H9 (cell line): Measurements from ENCODE around the gene NCAM1. TPM values are rescaled to one million over a fixed set of nuclear protein-coding genes. Genes with fewer than 3 reads are reported as not detected.

ENCODE experiments used
- DNase-seq: peaks from one replicate; pipeline ENCODE4 v3.0.0-alpha.2; 2017
- H2AFZ ChIP-seq: one replicate; pipeline ENCODE4 v1.6.1; 2013; ENCODE audit warnings: mild to moderate bottlenecking, low read length, control low read depth, moderate library complexity
- H2AK5ac ChIP-seq: 2 replicates; pipeline ENCODE4 v1.6.1; 2013; ENCODE audit warnings: low read length, control low read depth, mixed read lengths; ENCODE audit not compliant: insufficient read length
- H2BK120ac ChIP-seq: one replicate; pipeline ENCODE4 v1.6.1; 2013; ENCODE audit warnings: low read depth, mild to moderate bottlenecking, low read length, control low read depth, inconsistent platforms; ENCODE audit not compliant: poor library complexity, severe bottlenecking
- H2BK12ac ChIP-seq: 2 replicates; pipeline ENCODE4 v1.6.1; 2013; ENCODE audit warnings: low read length, control low read depth, mixed read lengths, low read depth; ENCODE audit not compliant: insufficient read length
- H2BK15ac ChIP-seq: 2 replicates; pipeline ENCODE4 v1.6.1; 2013; ENCODE audit warnings: low read depth, low read length, control low read depth
- H2BK20ac ChIP-seq: one replicate; pipeline ENCODE4 v1.6.1; 2013; ENCODE audit warnings: low read depth, mild to moderate bottlenecking, low read length, control low read depth, inconsistent platforms; ENCODE audit not compliant: poor library complexity, severe bottlenecking
- H2BK5ac ChIP-seq: 2 replicates; pipeline ENCODE4 v1.6.1; 2013; ENCODE audit warnings: low read length, control low read depth, mixed read lengths; ENCODE audit not compliant: insufficient read length
- H3K14ac ChIP-seq: 2 replicates; pipeline ENCODE4 v1.6.1; 2013; ENCODE audit warnings: low read length, control low read depth; ENCODE audit not compliant: insufficient read depth
- H3K18ac ChIP-seq: 2 replicates; pipeline ENCODE4 v1.6.1; 2013; ENCODE audit warnings: low read depth, mild to moderate bottlenecking, mixed read lengths, low read length, control low read depth; ENCODE audit not compliant: insufficient read length
- H3K23ac ChIP-seq: 2 replicates; pipeline ENCODE4 v1.6.1; 2013; ENCODE audit warnings: low read length, control low read depth, mixed read lengths, low read depth; ENCODE audit not compliant: insufficient read length
- H3K23me2 ChIP-seq: 2 replicates; pipeline ENCODE4 v1.6.1; 2013; ENCODE audit warnings: low read depth, mild to moderate bottlenecking, mixed read lengths, low read length, control low read depth; ENCODE audit not compliant: insufficient read length, poor library complexity, severe bottlenecking
- H3K27ac ChIP-seq: 2 replicates; pipeline ENCODE4 v1.5.1; 2013; ENCODE audit warnings: low read length, control low read depth, mixed read lengths, low read depth; ENCODE audit not compliant: insufficient read length
- H3K27me3 ChIP-seq: 2 replicates; pipeline ENCODE4 v1.6.1; 2013; ENCODE audit warnings: low read length, control low read depth, inconsistent platforms; ENCODE audit not compliant: insufficient read depth
- H3K4ac ChIP-seq: 2 replicates; pipeline ENCODE4 v1.6.1; 2013; ENCODE audit warnings: low read depth, mild to moderate bottlenecking, control low read depth, inconsistent platforms, low read length, moderate library complexity
- H3K4me1 ChIP-seq: 2 replicates; pipeline ENCODE4 v1.6.1; 2013; ENCODE audit warnings: low read length, control low read depth, inconsistent platforms; ENCODE audit not compliant: insufficient read depth
- H3K4me2 ChIP-seq: 2 replicates; pipeline ENCODE4 v1.6.1; 2013; ENCODE audit warnings: low read length, control low read depth, mixed read lengths; ENCODE audit not compliant: insufficient read length, insufficient read depth
- H3K56ac ChIP-seq: 2 replicates; pipeline ENCODE4 v1.6.1; 2013; ENCODE audit warnings: low read depth, mild to moderate bottlenecking, mixed read lengths, low read length, control low read depth; ENCODE audit not compliant: insufficient read length
- H3K79me1 ChIP-seq: 2 replicates; pipeline ENCODE4 v1.6.1; 2013; ENCODE audit warnings: low read depth, mild to moderate bottlenecking, moderate library complexity, low read length, control low read depth, inconsistent platforms; ENCODE audit not compliant: insufficient read depth, poor library complexity, severe bottlenecking
- H3K79me2 ChIP-seq: 2 replicates; pipeline ENCODE4 v1.6.1; 2013; ENCODE audit warnings: low read length, control low read depth, inconsistent platforms; ENCODE audit not compliant: insufficient read depth
- H3K9ac ChIP-seq: 2 replicates; pipeline ENCODE4 v1.6.1; 2013; ENCODE audit warnings: low read length, control low read depth, mixed read lengths; ENCODE audit not compliant: insufficient read length; ENCODE audit errors: extremely low read depth
- H3K9me3 ChIP-seq: one replicate; pipeline ENCODE4 v1.6.1; 2013; ENCODE audit warnings: low read depth, low read length, inconsistent platforms; ENCODE audit not compliant: control insufficient read depth
- H3T11ph ChIP-seq: one replicate; pipeline ENCODE4 v1.6.1; 2013; ENCODE audit warnings: mild to moderate bottlenecking, low read length, control low read depth, inconsistent platforms
- H4K20me1 ChIP-seq: one replicate; pipeline ENCODE4 v1.6.1; 2013; ENCODE audit not compliant: control insufficient read depth, insufficient read length, insufficient read depth
- H4K5ac ChIP-seq: 2 replicates; pipeline ENCODE4 v1.6.1; 2013; ENCODE audit warnings: low read depth, mild to moderate bottlenecking, mixed read lengths, low read length, control low read depth; ENCODE audit not compliant: insufficient read length
- H4K8ac ChIP-seq: replicated peaks from 2 replicates; pipeline ENCODE4 v1.6.1; 2013; ENCODE audit warnings: low read length, control low read depth, mixed read lengths, low read depth; ENCODE audit not compliant: insufficient read length
- H4K91ac ChIP-seq: 2 replicates; pipeline ENCODE4 v1.6.1; 2013; ENCODE audit warnings: low read depth, mild to moderate bottlenecking, moderate library complexity, mixed read lengths, low read length, control low read depth; ENCODE audit not compliant: insufficient read length
- H3K27ac Mint-ChIP-seq, 3 experiments: 2 replicates in 2 of 3; 3 replicates in 1 of 3; pipeline ENCODE4 v1.8.0; 2020 to 2021; ENCODE audit warnings: mixed read lengths in 3 of 3, mild to moderate bottlenecking in 1 of 3, moderate library complexity in 1 of 3
- H3K27me3 Mint-ChIP-seq: 2 replicates; pipeline ENCODE4 v1.8.0; 2021; ENCODE audit warnings: low read depth, mild to moderate bottlenecking, moderate library complexity, mixed read lengths
- H3K36me3 Mint-ChIP-seq, 3 experiments: 2 replicates in 2 of 3; 3 replicates in 1 of 3; pipeline ENCODE4 v1.8.0; 2020 to 2021; ENCODE audit warnings: low read depth in 3 of 3, mixed read lengths in 3 of 3; ENCODE audit not compliant: insufficient read depth in 1 of 3
- H3K4me1 Mint-ChIP-seq, 2 experiments: 2 replicates each; pipeline ENCODE4 v1.8.0; 2020; ENCODE audit warnings: mixed read lengths in 2 of 2
- H3K4me3 Mint-ChIP-seq, 2 experiments: 2 replicates in 1 of 2; 3 replicates in 1 of 2; pipeline ENCODE4 v1.8.0; 2020 to 2021; ENCODE audit warnings: mild to moderate bottlenecking in 2 of 2, mixed read lengths in 2 of 2, moderate library complexity in 1 of 2
- H3K9me3 Mint-ChIP-seq, 2 experiments: 2 replicates in 1 of 2; 3 replicates in 1 of 2; pipeline ENCODE4 v1.8.0; 2020; ENCODE audit warnings: mild to moderate bottlenecking in 2 of 2, mixed read lengths in 2 of 2, moderate library complexity in 1 of 2
- CTCF ChIP-seq: fragments of 200-600 bp; sonication (generic); conservative IDR thresholded peaks from 3 replicates; pipeline ENCODE4 v1.8.0; 2021; ENCODE audit warnings: antibody characterized with exemption, mild to moderate bottlenecking
- WGBS: extraction: QIAGEN DNeasy Blood & Tissue Kit; methylation state at CpG from one replicate; pipeline ENCODE4 v1.1.7; 2013; ENCODE audit warnings: missing lambda C conversion rate, low lambda C conversion rate, mixed read lengths; ENCODE audit not compliant: insufficient read length; ENCODE audit errors: extremely low coverage; 5-methylcytosine and 5-hydroxymethylcytosine counted together
- total RNA-seq: library from RNA; stranded (reverse); gene quantifications from 2 replicates; pipeline ENCODE4 v1.2.1, GENCODE V29; 2021

Gene NCAM1
- total RNA-seq, 1 experiment from 2014 or later: 2.5 TPM

- Histone ChIP-seq H3K4ac (no peak overlapping the region), H3K23me2 (no peaks in the 10 kb centered on the region), H2BK20ac (no peak overlapping the region), H3K4me2 (no peak overlapping the region), H2BK15ac (no peak overlapping the region), H4K91ac (no peak overlapping the region), H3K9ac (no peak overlapping the region), H3T11ph (no peak overlapping the region), H3K9me3 (no peaks in the 10 kb centered on the region), H2AK5ac (no peak overlapping the region), H3K27ac (no peak overlapping the region), H3K23ac (no peak overlapping the region), H3K18ac (no peak overlapping the region), H2BK5ac (no peak overlapping the region), H3K14ac (no peak overlapping the region), H3K27me3 (no peaks in the 10 kb centered on the region), H3K79me2 (no peaks in the 10 kb centered on the region), H3K79me1 (no peaks in the 10 kb centered on the region), H2BK120ac (no peak overlapping the region), H4K5ac (no peak overlapping the region), H2AFZ (no peak overlapping the region), H2BK12ac (no peak overlapping the region), H3K56ac (no peak overlapping the region), H4K20me1 (no peaks in the 10 kb centered on the region), H3K4me1 (no peaks in the 10 kb centered on the region), H4K8ac (no peak overlapping the region)
- no peak overlapping the region for H3K4me3 Mint-ChIP-seq
- no peaks in the 10 kb centered on the region for H3K36me3 Mint-ChIP-seq
- no peaks in the 10 kb centered on the region for H3K9me3 Mint-ChIP-seq
- TF ChIP-seq CTCF: no peak
- peaks cover 2 to 6% of the 10 kb centered on the region in 2 experiments; a peak in 3 of 4 replicates for H3K4me1 Mint-ChIP-seq
- DNase-seq: no peak
- H3K27me3 Mint-ChIP-seq: peaks cover 2% of the 10 kb centered on the region
- H3K27ac Mint-ChIP-seq: no peak overlapping the region
- WGBS: no CpG with 5 or more reads among the region's 3 CpGs
Measured at GRCh38 chr11:113114705-113115027, 153.4 kb downstream of the NCAM1 start.
